HEK293 (cell line): ENCODE data around the gene SMIM38.
"Not testable (repeated sequence)": the region's sequence is repeated elsewhere in the genome, so short reads cannot be mapped to it uniquely, and the experiment has no call there.

Source experiments
- CTCF ChIA-PET: fragments of 350-600 bp; formaldehyde crosslinking; extraction: SDS; loops from one replicate; lab custom pipeline; 2021; ENCODE audit warnings: antibody characterized with exemption; lab: Yijun Ruan, JAX
- POLR2A ChIA-PET: fragments of 300-600 bp; formaldehyde crosslinking; extraction: SDS; loops from one replicate; lab custom pipeline; 2020; ENCODE audit warnings: antibody characterized with exemption, inconsistent platforms; lab: Yijun Ruan, JAX
- H3K27ac ChIP-seq: fragments of 200-500 bp; sonication (Bioruptor generic); 2 replicates; pipeline ENCODE4 v1.5.1; 2014; ENCODE audit warnings: low read depth, low read length, control low read depth, inconsistent platforms; ENCODE audit errors: extremely low read depth
- H3K36me3 ChIP-seq, 2 experiments: fragments of 200-500 bp in 1 of 2; sonication (Bioruptor generic) in 1 of 2; 1 replicate in 1 of 2; 2 replicates in 1 of 2; pipeline ENCODE4 v1.5.1; 2014 to 2017; ENCODE audit warnings: inconsistent platforms in 2 of 2, low read length in 2 of 2; ENCODE audit not compliant: control insufficient read depth in 2 of 2, insufficient read depth in 1 of 2
- H3K4me1 ChIP-seq: fragments of 200-500 bp; sonication (Bioruptor generic); 2 replicates; pipeline ENCODE4 v1.5.1; 2014; ENCODE audit warnings: mild to moderate bottlenecking, low read length, inconsistent platforms; ENCODE audit not compliant: control insufficient read depth, insufficient read depth
- H3K4me3 ChIP-seq: 2 replicates; pipeline ENCODE4 v1.5.1; 2011; ENCODE audit warnings: low read depth, mild to moderate bottlenecking, control low read depth, low read length, moderate library complexity
- H3K9me3 ChIP-seq: fragments of 200-500 bp; sonication (Bioruptor generic); 2 replicates; pipeline ENCODE4 v1.5.1; 2014; ENCODE audit warnings: low read depth, low read length, inconsistent platforms; ENCODE audit not compliant: control insufficient read depth, insufficient read depth
- BCL11B ChIP-seq: fragments of 450-650 bp; formaldehyde crosslinking; IDR thresholded peaks from 2 replicates; pipeline ENCODE4 v1.5.1; 2016; ENCODE audit warnings: low read depth, missing biosample characterization, missing genetic modification characterization
- FEZF1 ChIP-seq: fragments of 450-650 bp; formaldehyde crosslinking; IDR thresholded peaks from 2 replicates; pipeline ENCODE4 v1.5.1; 2016; ENCODE audit warnings: missing biosample characterization, missing genetic modification characterization
- HOXD13 ChIP-seq: sonication (generic); formaldehyde crosslinking; IDR thresholded peaks from 2 replicates; pipeline ENCODE4 v1.8.0; 2022; ENCODE audit warnings: missing genetic modification reagents, borderline replicate concordance
- ZBTB21 ChIP-seq: fragments of 450-650 bp; formaldehyde crosslinking; IDR thresholded peaks from 2 replicates; pipeline ENCODE4 v1.5.1; 2017; ENCODE audit warnings: missing biosample characterization, missing genetic modification characterization
- ZBTB44 ChIP-seq: fragments of 450-650 bp; IDR thresholded peaks from 2 replicates; pipeline ENCODE4 v1.5.1; 2018; ENCODE audit warnings: missing biosample characterization, mild to moderate bottlenecking, missing genetic modification characterization
- ZEB2 ChIP-seq: fragments of 450-650 bp; formaldehyde crosslinking; IDR thresholded peaks from 2 replicates; pipeline ENCODE4 v1.5.1; 2016; ENCODE audit warnings: missing biosample characterization, missing genetic modification characterization
- ZNF223 ChIP-seq: fragments of 450-650 bp; formaldehyde crosslinking; IDR thresholded peaks from 2 replicates; pipeline ENCODE4 v1.5.1; 2016; ENCODE audit warnings: missing biosample characterization, missing genetic modification characterization
- ZNF548 ChIP-seq: fragments of 450-650 bp; formaldehyde crosslinking; IDR thresholded peaks from 2 replicates; pipeline ENCODE4 v1.5.1; 2016; ENCODE audit warnings: missing biosample characterization, missing genetic modification characterization
- ZNF560 ChIP-seq: fragments of 450-650 bp; formaldehyde crosslinking; IDR thresholded peaks from 2 replicates; pipeline ENCODE4 v1.5.1; 2017; ENCODE audit warnings: missing biosample characterization, missing genetic modification characterization, borderline replicate concordance
- ZNF624 ChIP-seq: fragments of 450-650 bp; formaldehyde crosslinking; IDR thresholded peaks from 2 replicates; pipeline ENCODE4 v1.5.1; 2017; ENCODE audit warnings: missing biosample characterization, missing genetic modification characterization
- ZNF639 ChIP-seq: fragments of 450-650 bp; formaldehyde crosslinking; IDR thresholded peaks from 2 replicates; pipeline ENCODE4 v1.5.1; 2016; ENCODE audit warnings: missing biosample characterization, missing genetic modification characterization
- ZNF701 ChIP-seq: fragments of 450-650 bp; formaldehyde crosslinking; IDR thresholded peaks from 2 replicates; pipeline ENCODE4 v1.5.1; 2016; ENCODE audit warnings: missing biosample characterization, missing genetic modification characterization
- ZNF777 ChIP-seq: fragments of 450-650 bp; formaldehyde crosslinking; IDR thresholded peaks from 2 replicates; pipeline ENCODE4 v1.5.1; 2017; ENCODE audit warnings: missing biosample characterization, missing genetic modification characterization, borderline replicate concordance
- ZSCAN16 ChIP-seq: fragments of 450-650 bp; formaldehyde crosslinking; IDR thresholded peaks from 2 replicates; pipeline ENCODE4 v1.5.1; 2016; ENCODE audit warnings: missing biosample characterization, missing genetic modification characterization
- ZSCAN30 ChIP-seq: fragments of 450-650 bp; IDR thresholded peaks from 2 replicates; pipeline ENCODE4 v1.5.1; 2018; ENCODE audit warnings: missing biosample characterization, mild to moderate bottlenecking, missing genetic modification characterization, moderate library complexity
- TF ChIP-seq, protein P1 (sequence below): fragments of 450-650 bp; formaldehyde crosslinking; IDR thresholded peaks from 2 replicates; pipeline ENCODE4 v1.5.1; 2016; ENCODE audit warnings: missing biosample characterization, missing genetic modification characterization
- TF ChIP-seq, protein P2 (sequence below): fragments of 450-650 bp; formaldehyde crosslinking; IDR thresholded peaks from 2 replicates; pipeline ENCODE4 v1.5.1; 2016; ENCODE audit warnings: missing biosample characterization, missing genetic modification characterization

Gene SMIM38

GRCh38 chr11:69136471-69136870, 19.3 kb upstream of the SMIM38 start:
- no peak overlapping the region for H3K27ac ChIP-seq
- TF ChIP-seq ZSCAN30 (tag by site-specific recombination) (no peak), ZNF560 (no peak), ZNF701 (no peak), ZNF624 (tag by site-specific recombination) (no peak), HOXD13 (CRISPR knock-in tag) (no peak), ZNF777 (tag by site-specific recombination) (no peak), BCL11B (no peak), ZNF548 (tag by site-specific recombination) (no peak), FEZF1 (tag by site-specific recombination) (no peak), ZNF223 (tag by site-specific recombination) (no peak), ZBTB21 (tag by site-specific recombination) (no peak)
- TF ChIP-seq, protein P1, sequence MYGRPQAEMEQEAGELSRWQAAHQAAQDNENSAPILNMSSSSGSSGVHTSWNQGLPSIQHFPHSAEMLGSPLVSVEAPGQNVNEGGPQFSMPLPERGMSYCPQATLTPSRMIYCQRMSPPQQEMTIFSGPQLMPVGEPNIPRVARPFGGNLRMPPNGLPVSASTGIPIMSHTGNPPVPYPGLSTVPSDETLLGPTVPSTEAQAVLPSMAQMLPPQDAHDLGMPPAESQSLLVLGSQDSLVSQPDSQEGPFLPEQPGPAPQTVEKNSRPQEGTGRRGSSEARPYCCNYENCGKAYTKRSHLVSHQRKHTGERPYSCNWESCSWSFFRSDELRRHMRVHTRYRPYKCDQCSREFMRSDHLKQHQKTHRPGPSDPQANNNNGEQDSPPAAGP (tag by site-specific recombination), result no peak
- TF ChIP-seq, protein P2, sequence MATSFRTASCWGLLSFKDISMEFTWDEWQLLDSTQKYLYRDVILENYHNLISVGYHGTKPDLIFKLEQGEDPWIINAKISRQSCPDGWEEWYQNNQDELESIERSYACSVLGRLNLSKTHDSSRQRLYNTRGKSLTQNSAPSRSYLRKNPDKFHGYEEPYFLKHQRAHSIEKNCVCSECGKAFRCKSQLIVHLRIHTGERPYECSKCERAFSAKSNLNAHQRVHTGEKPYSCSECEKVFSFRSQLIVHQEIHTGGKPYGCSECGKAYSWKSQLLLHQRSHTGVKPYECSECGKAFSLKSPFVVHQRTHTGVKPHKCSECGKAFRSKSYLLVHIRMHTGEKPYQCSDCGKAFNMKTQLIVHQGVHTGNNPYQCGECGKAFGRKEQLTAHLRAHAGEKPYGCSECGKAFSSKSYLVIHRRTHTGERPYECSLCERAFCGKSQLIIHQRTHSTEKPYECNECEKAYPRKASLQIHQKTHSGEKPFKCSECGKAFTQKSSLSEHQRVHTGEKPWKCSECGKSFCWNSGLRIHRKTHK (tag by site-specific recombination), result no peak
- POLR2A ChIA-PET, result no interaction called here
- H3K4me1 ChIP-seq, result no peaks in the 10 kb centered on the region
- H3K36me3 ChIP-seq, result no peaks in the 10 kb centered on the region
- CTCF ChIA-PET, result no interaction called here
- H3K9me3 ChIP-seq, result no peaks in the 10 kb centered on the region
- no peak overlapping the region for H3K4me3 ChIP-seq

- H3K4me3 ChIP-seq, result no peak overlapping the region
- H3K36me3 ChIP-seq, result no peaks in the 10 kb centered on the region
- H3K27ac ChIP-seq, result no peak overlapping the region
- TF ChIP-seq ZSCAN16 (tag by site-specific recombination), result no peak
- H3K4me1 ChIP-seq, result no peaks in the 10 kb centered on the region
- POLR2A ChIA-PET, result no interaction called here
- no peaks in the 10 kb centered on the region for H3K9me3 ChIP-seq
- CTCF ChIA-PET, result no interaction called here
These were observed 18.4 kb upstream of the SMIM38 start for GRCh38 chr11:69137151-69137844.

DNA sequence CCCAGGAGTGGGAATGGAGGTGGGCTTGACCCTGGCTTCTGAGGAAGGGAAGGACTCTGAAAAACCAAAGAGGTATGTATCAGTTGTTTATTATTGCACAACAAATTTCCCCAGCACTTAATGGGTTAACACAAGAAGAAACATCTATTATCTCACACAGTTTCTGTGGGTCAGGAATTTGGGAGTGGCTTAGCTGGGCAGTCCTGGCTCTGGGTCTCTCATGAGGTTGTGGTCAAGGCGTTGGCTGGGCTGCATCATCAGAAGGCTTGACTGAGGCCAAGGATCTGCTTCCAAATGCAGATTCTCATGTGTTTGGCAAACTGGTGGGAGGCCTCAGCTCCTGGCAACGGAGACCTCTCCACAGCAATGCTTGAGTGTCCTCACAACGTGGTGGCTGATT, 17.5 kb upstream of the SMIM38 start:
- POLR2A ChIA-PET, result no interaction called here
- H3K36me3 ChIP-seq, result no peaks in the 10 kb centered on the region
- no peaks in the 10 kb centered on the region for H3K9me3 ChIP-seq
- TF ChIP-seq FEZF1 (tag by site-specific recombination) (no peak), ZEB2 (tag by site-specific recombination) (no peak), ZNF639 (tag by site-specific recombination) (no peak), ZBTB44 (tag by site-specific recombination) (no peak)
- TF ChIP-seq, all 188 proteins: peak for 0
- no peak overlapping the region for H3K4me3 ChIP-seq
- CTCF ChIA-PET, result interaction anchor here (0.6 kb wide), 1 partner anchor 188 kb away, joined by 3 read pairs; no protein-coding TSS in a partner anchor
- no peak overlapping the region for H3K27ac ChIP-seq
- H3K4me1 ChIP-seq, result no peaks in the 10 kb centered on the region

DNA sequence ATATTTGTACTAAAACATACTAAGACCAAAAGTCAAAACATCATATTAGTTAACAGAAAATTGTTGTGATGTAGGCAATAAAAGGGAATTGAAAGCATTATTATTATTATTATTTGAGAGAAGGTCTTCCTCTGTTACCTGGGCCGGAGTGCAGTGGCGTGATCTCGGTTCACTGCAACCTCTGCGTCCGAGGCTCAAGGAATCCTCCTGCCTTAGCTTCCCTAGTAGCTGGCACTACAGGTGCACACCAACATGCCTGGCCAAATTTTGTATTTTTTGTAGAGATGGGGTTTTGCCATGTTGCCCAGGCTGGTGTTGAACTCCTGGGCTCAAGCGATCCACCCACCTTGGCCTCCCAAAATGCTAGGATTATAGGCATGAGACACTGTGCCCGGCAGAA, 15.6 kb upstream of the SMIM38 start:
- H3K27ac ChIP-seq, H3K9me3 ChIP-seq, H3K36me3 ChIP-seq, H3K4me3 ChIP-seq, POLR2A ChIA-PET, H3K4me1 ChIP-seq: not testable (repeated sequence)
- CTCF ChIA-PET, result interaction anchor here (0.5 to 1.4 kb wide), 3 partner anchors 9 to 193 kb away, joined by 3 to 8 read pairs (median 3); no protein-coding TSS in a partner anchor
